Trophoblast cell (in vitro differentiated cells and primary cell): ENCODE data around the gene SIL1.

ENCODE experiments used
- DNase-seq, 2 donors: peaks; one replicate each; pipeline ENCODE4 v3.0.0-alpha.2; 2016
- H2AFZ ChIP-seq: 2 replicates; pipeline ENCODE4 v1.6.1; 2013; ENCODE audit warnings: low read length, moderate library complexity, mild to moderate bottlenecking; ENCODE audit not compliant: insufficient read depth, poor library complexity
- H2AK5ac ChIP-seq: 2 replicates; pipeline ENCODE4 v1.6.1; 2013; ENCODE audit warnings: mild to moderate bottlenecking, low read length
- H2BK120ac ChIP-seq: 2 replicates; pipeline ENCODE4 v1.6.1; 2013; ENCODE audit warnings: low read length, mild to moderate bottlenecking, moderate library complexity; ENCODE audit not compliant: insufficient read depth, poor library complexity
- H2BK12ac ChIP-seq: 2 replicates; pipeline ENCODE4 v1.6.1; 2013; ENCODE audit warnings: mild to moderate bottlenecking, low read length, moderate library complexity
- H2BK5ac ChIP-seq: 2 replicates; pipeline ENCODE4 v1.6.1; 2013; ENCODE audit warnings: low read length, low read depth, moderate library complexity, mild to moderate bottlenecking; ENCODE audit not compliant: poor library complexity
- H3K14ac ChIP-seq: 2 replicates; pipeline ENCODE4 v1.6.1; 2013; ENCODE audit warnings: mild to moderate bottlenecking, low read length
- H3K18ac ChIP-seq: 2 replicates; pipeline ENCODE4 v1.6.1; 2013; ENCODE audit warnings: mild to moderate bottlenecking, low read length
- H3K23ac ChIP-seq: 2 replicates; pipeline ENCODE4 v1.6.1; 2013; ENCODE audit warnings: low read length
- H3K27ac ChIP-seq: 2 replicates; pipeline ENCODE4 v1.5.1; 2013; ENCODE audit warnings: low read depth, mild to moderate bottlenecking, inconsistent platforms, low read length, moderate library complexity
- H3K27me3 ChIP-seq: 2 replicates; pipeline ENCODE4 v1.6.1; 2013; ENCODE audit warnings: inconsistent platforms, mild to moderate bottlenecking, low read length, moderate library complexity; ENCODE audit not compliant: insufficient read depth
- H3K36me3 ChIP-seq, 2 experiments: 1 replicate in 1 of 2; 2 replicates in 1 of 2; pipeline ENCODE4 v1.6.1; 2013; ENCODE audit warnings: low read length in 2 of 2, mild to moderate bottlenecking in 2 of 2, moderate library complexity in 1 of 2; ENCODE audit not compliant: insufficient read depth in 2 of 2, control insufficient read depth in 1 of 2
- H3K4ac ChIP-seq: 2 replicates; pipeline ENCODE4 v1.6.1; 2013; ENCODE audit warnings: low read depth, mild to moderate bottlenecking, low read length, moderate library complexity
- H3K4me1 ChIP-seq, 2 experiments: 1 replicate in 1 of 2; 2 replicates in 1 of 2; pipeline ENCODE4 v1.6.1; 2013; ENCODE audit warnings: low read length in 2 of 2, mild to moderate bottlenecking in 2 of 2, moderate library complexity in 1 of 2; ENCODE audit not compliant: insufficient read depth in 2 of 2, control insufficient read depth in 1 of 2
- H3K4me2 ChIP-seq: 2 replicates; pipeline ENCODE4 v1.6.1; 2013; ENCODE audit warnings: inconsistent platforms, mild to moderate bottlenecking, low read length, moderate library complexity
- H3K4me3 ChIP-seq: 2 replicates; pipeline ENCODE4 v1.5.1; 2013; ENCODE audit warnings: mild to moderate bottlenecking, low read depth, low read length, inconsistent platforms
- H3K79me1 ChIP-seq: one replicate; pipeline ENCODE4 v1.6.1; 2013; ENCODE audit warnings: low read length
- H3K79me2 ChIP-seq: 2 replicates; pipeline ENCODE4 v1.6.1; 2013; ENCODE audit warnings: low read length, mild to moderate bottlenecking; ENCODE audit not compliant: control insufficient read depth, insufficient read depth, poor library complexity
- H3K9ac ChIP-seq: 2 replicates; pipeline ENCODE4 v1.6.1; 2013; ENCODE audit warnings: mild to moderate bottlenecking, low read length
- H3K9me3 ChIP-seq: 2 replicates; pipeline ENCODE4 v1.6.1; 2013; ENCODE audit warnings: low read depth, mild to moderate bottlenecking, control low read depth, inconsistent platforms, low read length; ENCODE audit not compliant: insufficient read depth
- H4K12ac ChIP-seq: 2 replicates; pipeline ENCODE4 v1.6.1; 2013; ENCODE audit warnings: low read depth, mild to moderate bottlenecking, low read length, moderate library complexity
- H4K8ac ChIP-seq: 2 replicates; pipeline ENCODE4 v1.6.1; 2013; ENCODE audit warnings: low read depth, mild to moderate bottlenecking, low read length, moderate library complexity
- H4K91ac ChIP-seq: one replicate; pipeline ENCODE4 v1.6.1; 2013; ENCODE audit warnings: low read depth, mild to moderate bottlenecking, low read length, moderate library complexity
- WGBS: extraction: QIAGEN DNeasy Blood & Tissue Kit; methylation state at CpG from one replicate; pipeline ENCODE4 v1.1.7; 2013; ENCODE audit warnings: missing lambda C conversion rate; ENCODE audit not compliant: insufficient read length, insufficient coverage; ENCODE audit errors: extremely low coverage; 5-methylcytosine and 5-hydroxymethylcytosine counted together

The SIL1 gene

GRCh38 chr5:139138109-139138508, 60.1 kb downstream of the SIL1 start:
- Histone ChIP-seq H3K79me1 (no peaks in the 10 kb centered on the region), H3K4me2 (no peak overlapping the region), H3K4me3 (no peak overlapping the region), H3K9ac (no peak overlapping the region), H2AFZ (no peak overlapping the region), H4K91ac (no peak overlapping the region), H4K12ac (no peak overlapping the region), H2BK5ac (no peak overlapping the region), H4K8ac (no peak overlapping the region), H2AK5ac (no peak overlapping the region), H3K9me3 (no peaks in the 10 kb centered on the region), H3K27me3 (no peaks in the 10 kb centered on the region), H3K18ac (no peak overlapping the region), H3K4ac (no peak overlapping the region), H3K27ac (no peak overlapping the region), H2BK12ac (no peak overlapping the region), H3K36me3 (no peaks in the 10 kb centered on the region), H3K79me2 (no peaks in the 10 kb centered on the region), H3K23ac (no peak overlapping the region), H3K4me1 (peaks cover 0 to 8% of the 10 kb centered on the region in 2 experiments), H2BK120ac (no peak overlapping the region), H3K14ac (no peak overlapping the region)
- peak; percentile 11 to 29 for DNase-seq
- WGBS, result no CpG with 5 or more reads among the region's 4 CpGs

- H3K4ac ChIP-seq, result no peak overlapping the region
- WGBS, result no CpG with 5 or more reads among the region's 4 CpGs
- no peaks in the 10 kb centered on the region for H3K9me3 ChIP-seq
- H2AFZ ChIP-seq, result no peak overlapping the region
- no peak overlapping the region for H3K14ac ChIP-seq
- H3K79me2 ChIP-seq, result no peaks in the 10 kb centered on the region
- no peak overlapping the region for H4K8ac ChIP-seq
- H3K4me1 ChIP-seq, result peaks cover 0 to 8% of the 10 kb centered on the region in 2 experiments
- no peak overlapping the region for H3K23ac ChIP-seq
- no peak overlapping the region for H3K27ac ChIP-seq
- H3K9ac ChIP-seq, result no peak overlapping the region
- no peak overlapping the region for H2BK5ac ChIP-seq
- no peaks in the 10 kb centered on the region for H3K79me1 ChIP-seq
- H3K18ac ChIP-seq, result no peak overlapping the region
- no peak overlapping the region for H2BK120ac ChIP-seq
- no peak overlapping the region for H2BK12ac ChIP-seq
- H3K27me3 ChIP-seq, result no peaks in the 10 kb centered on the region
- H2AK5ac ChIP-seq, result no peak overlapping the region
- H3K36me3 ChIP-seq, result no peaks in the 10 kb centered on the region
- no peak overlapping the region for H4K12ac ChIP-seq
- no peak overlapping the region for H3K4me2 ChIP-seq
- no peak overlapping the region for H4K91ac ChIP-seq
- no peak overlapping the region for H3K4me3 ChIP-seq
- DNase-seq, result peak in 1 of 2 donors; percentile 5
Observed at GRCh38 chr5:139137697-139138096, 60.5 kb downstream of the SIL1 start.

- no peak overlapping the region for H2BK5ac ChIP-seq
Observed at GRCh38 chr5:139134906-139135305, 63.3 kb downstream of the SIL1 start.

GRCh38 chr5:139133282-139133681, 64.9 kb downstream of the SIL1 start:
- Histone ChIP-seq H3K27ac (no peak overlapping the region), H3K4ac (no peak overlapping the region), H3K9ac (no peak overlapping the region), H2BK5ac (no peak overlapping the region), H4K91ac (no peak overlapping the region), H3K18ac (no peak overlapping the region), H3K4me3 (no peak overlapping the region), H3K4me1 (peaks cover 0 to 11% of the 10 kb centered on the region in 2 experiments), H4K8ac (no peak overlapping the region), H3K79me2 (no peaks in the 10 kb centered on the region), H4K12ac (no peak overlapping the region), H2AK5ac (no peak overlapping the region), H2BK12ac (no peak overlapping the region), H3K36me3 (no peaks in the 10 kb centered on the region), H3K27me3 (no peaks in the 10 kb centered on the region), H3K23ac (no peak overlapping the region), H3K14ac (no peak overlapping the region), H3K4me2 (no peak overlapping the region), H2AFZ (no peak overlapping the region), H2BK120ac (no peak overlapping the region), H3K79me1 (no peaks in the 10 kb centered on the region), H3K9me3 (no peaks in the 10 kb centered on the region)
- no peak for DNase-seq
- no CpG with 5 or more reads among the region's 2 CpGs for WGBS

More at GRCh38 chr5:139134906-139135305, 63.3 kb downstream of the SIL1 start:
- no CpG with 5 or more reads among the region's 4 CpGs for WGBS
- Histone ChIP-seq H3K4me3 (no peak overlapping the region), H2BK120ac (no peak overlapping the region), H3K9me3 (no peaks in the 10 kb centered on the region), H3K4ac (no peak overlapping the region), H3K36me3 (no peaks in the 10 kb centered on the region), H2BK12ac (no peak overlapping the region), H4K8ac (no peak overlapping the region), H3K27ac (no peak overlapping the region), H3K27me3 (no peaks in the 10 kb centered on the region), H3K14ac (no peak overlapping the region), H3K79me2 (no peaks in the 10 kb centered on the region), H2AK5ac (no peak overlapping the region), H4K91ac (no peak overlapping the region), H4K12ac (no peak overlapping the region), H3K79me1 (no peaks in the 10 kb centered on the region), H3K18ac (no peak overlapping the region), H2AFZ (no peak overlapping the region), H3K23ac (no peak overlapping the region), H3K4me1 (peaks cover 0 to 11% of the 10 kb centered on the region in 2 experiments), H3K9ac (no peak overlapping the region), H3K4me2 (no peak overlapping the region)
- peak in 1 of 2 donors; percentile 31 for DNase-seq
